ENCODE results near the gene EIF3J.

DNA sequence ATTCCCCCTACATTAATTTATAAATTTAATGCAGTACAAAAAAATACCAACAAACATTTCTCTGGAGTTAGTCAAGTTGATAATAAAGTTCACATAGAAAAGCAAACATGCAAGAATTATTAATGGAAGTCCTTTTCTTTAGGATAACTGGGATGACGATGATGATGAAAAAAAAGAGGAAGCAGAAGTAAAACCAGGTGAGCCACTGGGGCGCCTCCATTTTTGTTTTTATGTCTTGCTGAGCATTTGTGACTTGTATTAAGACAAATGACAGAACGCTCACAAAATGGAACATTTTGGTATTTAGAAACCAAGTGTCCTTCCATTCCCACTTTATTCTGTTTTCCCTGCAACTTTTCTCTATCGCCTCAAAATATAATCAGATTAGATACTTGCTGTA lies 13.8 kb downstream of the EIF3J start:
- TF ChIP-seq, protein P1, sequence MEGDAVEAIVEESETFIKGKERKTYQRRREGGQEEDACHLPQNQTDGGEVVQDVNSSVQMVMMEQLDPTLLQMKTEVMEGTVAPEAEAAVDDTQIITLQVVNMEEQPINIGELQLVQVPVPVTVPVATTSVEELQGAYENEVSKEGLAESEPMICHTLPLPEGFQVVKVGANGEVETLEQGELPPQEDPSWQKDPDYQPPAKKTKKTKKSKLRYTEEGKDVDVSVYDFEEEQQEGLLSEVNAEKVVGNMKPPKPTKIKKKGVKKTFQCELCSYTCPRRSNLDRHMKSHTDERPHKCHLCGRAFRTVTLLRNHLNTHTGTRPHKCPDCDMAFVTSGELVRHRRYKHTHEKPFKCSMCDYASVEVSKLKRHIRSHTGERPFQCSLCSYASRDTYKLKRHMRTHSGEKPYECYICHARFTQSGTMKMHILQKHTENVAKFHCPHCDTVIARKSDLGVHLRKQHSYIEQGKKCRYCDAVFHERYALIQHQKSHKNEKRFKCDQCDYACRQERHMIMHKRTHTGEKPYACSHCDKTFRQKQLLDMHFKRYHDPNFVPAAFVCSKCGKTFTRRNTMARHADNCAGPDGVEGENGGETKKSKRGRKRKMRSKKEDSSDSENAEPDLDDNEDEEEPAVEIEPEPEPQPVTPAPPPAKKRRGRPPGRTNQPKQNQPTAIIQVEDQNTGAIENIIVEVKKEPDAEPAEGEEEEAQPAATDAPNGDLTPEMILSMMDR (IDR thresholded peaks at IDR 0.05), result no peak
- TF ChIP-seq POLR2A (IDR thresholded peaks at IDR 0.05), result no peak
